Panc1 (cell line): Measurements from ENCODE around the gene PRSS33. TPM values are rescaled to one million over a fixed set of nuclear protein-coding genes. Genes with fewer than 3 reads are reported as not detected.

Experiments used
- ATAC-seq: fragments of 200-7000 bp; cut with Tn5 transposase; 2 replicates; pipeline ENCODE4 v1.9.1; 2020; ENCODE audit warnings: mild to moderate bottlenecking, moderate library complexity
- BruUV-seq: library from RNA; stranded (reverse); fragments of 400-500 nt; replicated peaks from 2 replicates; lab custom pipeline; 2021; lab: Mats Ljungman, UMichigan
- CTCF ChIA-PET: fragments of 300-600 bp; sonication (Branson Sonifier 250); formaldehyde crosslinking; loops from one replicate; lab custom pipeline; 2022; ENCODE audit warnings: antibody characterized with exemption; lab: Charles Lee
- POLR2A ChIA-PET: fragments of 300-600 bp; sonication (Branson Sonifier 250); formaldehyde crosslinking; loops from one replicate; lab custom pipeline; 2022; ENCODE audit warnings: antibody characterized with exemption; lab: Charles Lee
- DNase-seq: peaks from one replicate; pipeline ENCODE4 v3.0.0-alpha.2; 2010; ENCODE audit warnings: low read depth, low spot score
- H3K27ac ChIP-seq: 2 replicates; pipeline ENCODE4 v1.5.1; 2011; ENCODE audit warnings: mild to moderate bottlenecking, low read length, inconsistent platforms
- H3K27me3 ChIP-seq: fragments of 200-500 bp; sonication (Bioruptor generic); 2 replicates; pipeline ENCODE4 v1.6.0; 2014; ENCODE audit warnings: low read length, inconsistent platforms; ENCODE audit not compliant: control insufficient read depth, insufficient read depth
- H3K36me3 ChIP-seq: fragments of 200-500 bp; sonication (Bioruptor generic); 2 replicates; pipeline ENCODE4 v1.5.1; 2014; ENCODE audit warnings: inconsistent platforms, mild to moderate bottlenecking, low read length, moderate library complexity; ENCODE audit not compliant: control insufficient read depth, insufficient read depth
- H3K4me1 ChIP-seq: 2 replicates; pipeline ENCODE4 v1.5.1; 2011; ENCODE audit warnings: inconsistent platforms, mild to moderate bottlenecking, low read length, moderate library complexity; ENCODE audit not compliant: control insufficient read depth, insufficient read depth
- H3K4me3 ChIP-seq, 2 experiments: 2 replicates each; pipeline ENCODE4 v1.5.1; 2011 to 2012; ENCODE audit warnings: low read depth in 2 of 2, low read length in 2 of 2, mild to moderate bottlenecking in 2 of 2, inconsistent platforms in 1 of 2, moderate library complexity in 1 of 2
- H3K9me3 ChIP-seq: fragments of 200-500 bp; sonication (Bioruptor generic); 2 replicates; pipeline ENCODE4 v1.5.1; 2014; ENCODE audit warnings: low read depth, mild to moderate bottlenecking, inconsistent platforms, low read length, moderate library complexity; ENCODE audit not compliant: control insufficient read depth, insufficient read depth
- CTCF ChIP-seq: fragments of 450-650 bp; IDR thresholded peaks from 2 replicates; pipeline ENCODE4 v1.5.1; 2017; ENCODE audit warnings: mild to moderate bottlenecking
- POLR2AphosphoS5 ChIP-seq: IDR thresholded peaks from 2 replicates; pipeline ENCODE4 v1.6.1; 2012; ENCODE audit warnings: mild to moderate bottlenecking, low read depth, low read length, moderate library complexity
- REST ChIP-seq, 2 experiments: IDR thresholded peaks; 2 replicates each; pipeline ENCODE4 v1.6.1; 2011 to 2012; ENCODE audit warnings: low read depth in 2 of 2, control low read depth in 1 of 2, low read length in 1 of 2, mild to moderate bottlenecking in 1 of 2, moderate library complexity in 1 of 2; ENCODE audit not compliant: insufficient read depth in 1 of 2
- SIN3A ChIP-seq: IDR thresholded peaks from 2 replicates; pipeline ENCODE4 v1.6.1; 2012; ENCODE audit warnings: low read depth, mild to moderate bottlenecking, low read length, moderate library complexity, borderline replicate concordance; ENCODE audit not compliant: insufficient read depth
- TCF7L2 ChIP-seq: IDR thresholded peaks from 2 replicates; pipeline ENCODE4 v1.6.1; 2011; ENCODE audit warnings: mild to moderate bottlenecking, low read depth, low read length, inconsistent platforms
- in situ Hi-C: cut with HindIII; loops from 2 replicates; pipeline ENCODE4 v1.10.0; 2016; ENCODE audit warnings: low sequenced_read_pairs, low pct_unique_long_range_greater_than_20kb
- intact Hi-C: fragments of 100-400 bp; cut with micrococcal nuclease; formaldehyde crosslinking; loops from one replicate; pipeline ENCODE4 v1.10.0; 2022; ENCODE audit not compliant: unreplicated experiment
- total RNA-seq: library from RNA; stranded (reverse); gene quantifications from one replicate; pipeline ENCODE4 v1.2.1, GENCODE V29; 2021; ENCODE audit not compliant: unreplicated experiment

PRSS33 gene
- total RNA-seq, 1 experiment from 2014 or later: 0.59 TPM

- intact Hi-C loops (no loop called here), in situ Hi-C loops (no loop called here)
- H3K4me3 ChIP-seq: no peak overlapping the region
- BruUV-seq: no TSS peak
- CTCF ChIA-PET: no interaction called here
- peaks cover 28% of the 10 kb centered on the region for H3K36me3 ChIP-seq
- DNase-seq: no peak
- H3K27me3 ChIP-seq: no peaks in the 10 kb centered on the region
- POLR2A ChIA-PET: no interaction called here
- peaks cover 59% of the 10 kb centered on the region for H3K4me1 ChIP-seq
- no peak for ATAC-seq
- peak overlapping the region; percentile 98 for H3K27ac ChIP-seq
- no peaks in the 10 kb centered on the region; the same call in 1 of the 2 replicates for H3K9me3 ChIP-seq
- TF ChIP-seq POLR2AphosphoS5 (no peak), SIN3A (no peak), TCF7L2 (no peak), REST (IDR thresholded peaks at IDR 0.05; ENCODE audit: insufficient read depth in 1 of 2, low read depth in 2 of 2, low read length in 1 of 2) (no peak), CTCF (no peak)
Measured at GRCh38 chr16:2767140-2767731, 20.1 kb downstream of the PRSS33 start.

GRCh38 chr16:2766430-2767139 is 20.8 kb downstream of the PRSS33 start:
- CTCF ChIA-PET: no interaction called here
- no peak for ATAC-seq
- H3K9me3 ChIP-seq: no peaks in the 10 kb centered on the region; the same call in 1 of the 2 replicates
- H3K27me3 ChIP-seq: no peaks in the 10 kb centered on the region
- no peak for TF ChIP-seq REST (IDR thresholded peaks at IDR 0.05; ENCODE audit: insufficient read depth in 1 of 2, low read depth in 2 of 2, low read length in 1 of 2)
- no peak for TF ChIP-seq TCF7L2
- no peak for TF ChIP-seq CTCF
- TF ChIP-seq POLR2AphosphoS5: no peak
- no peak for TF ChIP-seq SIN3A
- POLR2A ChIA-PET: no interaction called here
- DNase-seq: no peak
- H3K4me1 ChIP-seq: peaks cover 52% of the 10 kb centered on the region
- no peak overlapping the region for H3K4me3 ChIP-seq
- in situ Hi-C loops: no loop called here
- H3K36me3 ChIP-seq: peaks cover 34% of the 10 kb centered on the region
- intact Hi-C loops: no loop called here
- BruUV-seq: no TSS peak
- H3K27ac ChIP-seq: peak overlapping the region; percentile 98; the same call in 1 of the 2 replicates
